GM04503 (cell line): ENCODE data around the gene FMO2.
A peak's percentile ranks its signal among the peaks of the same experiment; 100 is the strongest.

Experiments
- DNase-seq: peaks from one replicate; pipeline ENCODE4 v3.0.0-alpha.2; 2012; ENCODE audit warnings: low read depth

The FMO2 gene

GRCh38 chr1:171185091-171185490 is at the start of gene FMO2:
Gene FMO2, plus strand, starts transcription at chr1:171185300. Its CDS starts 414 bp downstream, at chr1:171185714.
- DNase-seq = no peak

GRCh38 chr1:171137580-171137979 is 47.5 kb upstream of the FMO2 start:
- DNase-seq = no peak

- no peak for DNase-seq
Observed at GRCh38 chr1:171138980-171139379, 46.1 kb upstream of the FMO2 start.

- no peak for DNase-seq
Observed at GRCh38 chr1:171139890-171140289, 45.2 kb upstream of the FMO2 start.

GRCh38 chr1:171140401-171140800 is 44.7 kb upstream of the FMO2 start:
- DNase-seq = no peak

GRCh38 chr1:171140956-171141687 is 44.0 kb upstream of the FMO2 start:
- no peak for DNase-seq

GRCh38 chr1:171141688-171142415 is 43.2 kb upstream of the FMO2 start:
- peak; percentile 91 for DNase-seq

GRCh38 chr1:171142416-171143385 is 42.4 kb upstream of the FMO2 start:
- peak; percentile 47 for DNase-seq

- no peak for DNase-seq
Observed at GRCh38 chr1:171150156-171150555, 34.9 kb upstream of the FMO2 start.

GRCh38 chr1:171152549-171152948 is 32.6 kb upstream of the FMO2 start:
- DNase-seq = no peak

GRCh38 chr1:171155484-171155883 is 29.6 kb upstream of the FMO2 start:
- DNase-seq = no peak

GRCh38 chr1:171158096-171158495 is 27.0 kb upstream of the FMO2 start:
- DNase-seq = no peak

GRCh38 chr1:171158551-171158950 is 26.5 kb upstream of the FMO2 start:
- DNase-seq = no peak

- DNase-seq = no peak
Observed at GRCh38 chr1:171159148-171159547, 26.0 kb upstream of the FMO2 start.

- no peak for DNase-seq
Observed at GRCh38 chr1:171160211-171160610, 24.9 kb upstream of the FMO2 start.

- DNase-seq = no peak
Observed at GRCh38 chr1:171160639-171161354, 24.3 kb upstream of the FMO2 start.

GRCh38 chr1:171161431-171161830 is 23.7 kb upstream of the FMO2 start:
- DNase-seq = no peak

- no peak for DNase-seq
Observed at GRCh38 chr1:171166361-171166760, 18.7 kb upstream of the FMO2 start.

GRCh38 chr1:171167785-171168184 is 17.3 kb upstream of the FMO2 start:
- no peak for DNase-seq

GRCh38 chr1:171172471-171172870 is 12.6 kb upstream of the FMO2 start:
- no peak for DNase-seq

GRCh38 chr1:171173069-171173468 is 12.0 kb upstream of the FMO2 start:
- no peak for DNase-seq
